H9 (cell line): ENCODE results near the gene TMEM179B. TPM values are rescaled to one million over a fixed set of nuclear protein-coding genes. Genes with fewer than 3 reads are reported as not detected.

Experiments used
- DNase-seq: peaks from one replicate; pipeline ENCODE4 v3.0.0-alpha.2; 2017
- H2AFZ ChIP-seq: one replicate; pipeline ENCODE4 v1.6.1; 2013; ENCODE audit warnings: mild to moderate bottlenecking, low read length, control low read depth, moderate library complexity
- H2AK5ac ChIP-seq: 2 replicates; pipeline ENCODE4 v1.6.1; 2013; ENCODE audit warnings: low read length, control low read depth, mixed read lengths; ENCODE audit not compliant: insufficient read length
- H2BK120ac ChIP-seq: one replicate; pipeline ENCODE4 v1.6.1; 2013; ENCODE audit warnings: low read depth, mild to moderate bottlenecking, low read length, control low read depth, inconsistent platforms; ENCODE audit not compliant: poor library complexity, severe bottlenecking
- H2BK12ac ChIP-seq: 2 replicates; pipeline ENCODE4 v1.6.1; 2013; ENCODE audit warnings: low read length, control low read depth, mixed read lengths, low read depth; ENCODE audit not compliant: insufficient read length
- H2BK15ac ChIP-seq: 2 replicates; pipeline ENCODE4 v1.6.1; 2013; ENCODE audit warnings: low read depth, low read length, control low read depth
- H2BK20ac ChIP-seq: one replicate; pipeline ENCODE4 v1.6.1; 2013; ENCODE audit warnings: low read depth, mild to moderate bottlenecking, low read length, control low read depth, inconsistent platforms; ENCODE audit not compliant: poor library complexity, severe bottlenecking
- H2BK5ac ChIP-seq: 2 replicates; pipeline ENCODE4 v1.6.1; 2013; ENCODE audit warnings: low read length, control low read depth, mixed read lengths; ENCODE audit not compliant: insufficient read length
- H3K14ac ChIP-seq: 2 replicates; pipeline ENCODE4 v1.6.1; 2013; ENCODE audit warnings: low read length, control low read depth; ENCODE audit not compliant: insufficient read depth
- H3K18ac ChIP-seq: 2 replicates; pipeline ENCODE4 v1.6.1; 2013; ENCODE audit warnings: low read depth, mild to moderate bottlenecking, mixed read lengths, low read length, control low read depth; ENCODE audit not compliant: insufficient read length
- H3K23ac ChIP-seq: 2 replicates; pipeline ENCODE4 v1.6.1; 2013; ENCODE audit warnings: low read length, control low read depth, mixed read lengths, low read depth; ENCODE audit not compliant: insufficient read length
- H3K23me2 ChIP-seq: 2 replicates; pipeline ENCODE4 v1.6.1; 2013; ENCODE audit warnings: low read depth, mild to moderate bottlenecking, mixed read lengths, low read length, control low read depth; ENCODE audit not compliant: insufficient read length, poor library complexity, severe bottlenecking
- H3K27ac ChIP-seq: 2 replicates; pipeline ENCODE4 v1.5.1; 2013; ENCODE audit warnings: low read length, control low read depth, mixed read lengths, low read depth; ENCODE audit not compliant: insufficient read length
- H3K27me3 ChIP-seq: 2 replicates; pipeline ENCODE4 v1.6.1; 2013; ENCODE audit warnings: low read length, control low read depth, inconsistent platforms; ENCODE audit not compliant: insufficient read depth
- H3K4ac ChIP-seq: 2 replicates; pipeline ENCODE4 v1.6.1; 2013; ENCODE audit warnings: low read depth, mild to moderate bottlenecking, control low read depth, inconsistent platforms, low read length, moderate library complexity
- H3K4me1 ChIP-seq: 2 replicates; pipeline ENCODE4 v1.6.1; 2013; ENCODE audit warnings: low read length, control low read depth, inconsistent platforms; ENCODE audit not compliant: insufficient read depth
- H3K4me2 ChIP-seq: 2 replicates; pipeline ENCODE4 v1.6.1; 2013; ENCODE audit warnings: low read length, control low read depth, mixed read lengths; ENCODE audit not compliant: insufficient read length, insufficient read depth
- H3K56ac ChIP-seq: 2 replicates; pipeline ENCODE4 v1.6.1; 2013; ENCODE audit warnings: low read depth, mild to moderate bottlenecking, mixed read lengths, low read length, control low read depth; ENCODE audit not compliant: insufficient read length
- H3K79me1 ChIP-seq: 2 replicates; pipeline ENCODE4 v1.6.1; 2013; ENCODE audit warnings: low read depth, mild to moderate bottlenecking, moderate library complexity, low read length, control low read depth, inconsistent platforms; ENCODE audit not compliant: insufficient read depth, poor library complexity, severe bottlenecking
- H3K79me2 ChIP-seq: 2 replicates; pipeline ENCODE4 v1.6.1; 2013; ENCODE audit warnings: low read length, control low read depth, inconsistent platforms; ENCODE audit not compliant: insufficient read depth
- H3K9ac ChIP-seq: 2 replicates; pipeline ENCODE4 v1.6.1; 2013; ENCODE audit warnings: low read length, control low read depth, mixed read lengths; ENCODE audit not compliant: insufficient read length; ENCODE audit errors: extremely low read depth
- H3K9me3 ChIP-seq: one replicate; pipeline ENCODE4 v1.6.1; 2013; ENCODE audit warnings: low read depth, low read length, inconsistent platforms; ENCODE audit not compliant: control insufficient read depth
- H3T11ph ChIP-seq: one replicate; pipeline ENCODE4 v1.6.1; 2013; ENCODE audit warnings: mild to moderate bottlenecking, low read length, control low read depth, inconsistent platforms
- H4K20me1 ChIP-seq: one replicate; pipeline ENCODE4 v1.6.1; 2013; ENCODE audit not compliant: control insufficient read depth, insufficient read length, insufficient read depth
- H4K5ac ChIP-seq: 2 replicates; pipeline ENCODE4 v1.6.1; 2013; ENCODE audit warnings: low read depth, mild to moderate bottlenecking, mixed read lengths, low read length, control low read depth; ENCODE audit not compliant: insufficient read length
- H4K8ac ChIP-seq: replicated peaks from 2 replicates; pipeline ENCODE4 v1.6.1; 2013; ENCODE audit warnings: low read length, control low read depth, mixed read lengths, low read depth; ENCODE audit not compliant: insufficient read length
- H4K91ac ChIP-seq: 2 replicates; pipeline ENCODE4 v1.6.1; 2013; ENCODE audit warnings: low read depth, mild to moderate bottlenecking, moderate library complexity, mixed read lengths, low read length, control low read depth; ENCODE audit not compliant: insufficient read length
- H3K27ac Mint-ChIP-seq, 3 experiments: 2 replicates in 2 of 3; 3 replicates in 1 of 3; pipeline ENCODE4 v1.8.0; 2020 to 2021; ENCODE audit warnings: mixed read lengths in 3 of 3, mild to moderate bottlenecking in 1 of 3, moderate library complexity in 1 of 3
- H3K27me3 Mint-ChIP-seq: 2 replicates; pipeline ENCODE4 v1.8.0; 2021; ENCODE audit warnings: low read depth, mild to moderate bottlenecking, moderate library complexity, mixed read lengths
- H3K36me3 Mint-ChIP-seq, 3 experiments: 2 replicates in 2 of 3; 3 replicates in 1 of 3; pipeline ENCODE4 v1.8.0; 2020 to 2021; ENCODE audit warnings: low read depth in 3 of 3, mixed read lengths in 3 of 3; ENCODE audit not compliant: insufficient read depth in 1 of 3
- H3K4me1 Mint-ChIP-seq, 2 experiments: 2 replicates each; pipeline ENCODE4 v1.8.0; 2020; ENCODE audit warnings: mixed read lengths in 2 of 2
- H3K4me3 Mint-ChIP-seq, 2 experiments: 2 replicates in 1 of 2; 3 replicates in 1 of 2; pipeline ENCODE4 v1.8.0; 2020 to 2021; ENCODE audit warnings: mild to moderate bottlenecking in 2 of 2, mixed read lengths in 2 of 2, moderate library complexity in 1 of 2
- H3K9me3 Mint-ChIP-seq, 2 experiments: 2 replicates in 1 of 2; 3 replicates in 1 of 2; pipeline ENCODE4 v1.8.0; 2020; ENCODE audit warnings: mild to moderate bottlenecking in 2 of 2, mixed read lengths in 2 of 2, moderate library complexity in 1 of 2
- WGBS: extraction: QIAGEN DNeasy Blood & Tissue Kit; methylation state at CpG from one replicate; pipeline ENCODE4 v1.1.7; 2013; ENCODE audit warnings: missing lambda C conversion rate, low lambda C conversion rate, mixed read lengths; ENCODE audit not compliant: insufficient read length; ENCODE audit errors: extremely low coverage; 5-methylcytosine and 5-hydroxymethylcytosine counted together
- total RNA-seq: library from RNA; stranded (reverse); gene quantifications from 2 replicates; pipeline ENCODE4 v1.2.1, GENCODE V29; 2021
- TF ChIP-seq, protein P1 (sequence below): fragments of 200-600 bp; sonication (generic); conservative IDR thresholded peaks from 3 replicates; pipeline ENCODE4 v1.8.0; 2021; ENCODE audit warnings: antibody characterized with exemption, mild to moderate bottlenecking

TMEM179B gene
- total RNA-seq, 1 experiment from 2014 or later: 25.0 TPM

GRCh38 chr11:62796281-62796680 is 9.1 kb downstream of the TMEM179B start:
- H3K9me3 Mint-ChIP-seq: no peaks in the 10 kb centered on the region; a peak in 1 of 5 replicates
- peaks cover 6 to 8% of the 10 kb centered on the region in 2 experiments; a peak in 3 of 4 replicates for H3K4me1 Mint-ChIP-seq
- H2BK5ac ChIP-seq: no peak overlapping the region
- H3K27me3 ChIP-seq: no peaks in the 10 kb centered on the region
- WGBS: no CpG with 5 or more reads among the region's 7 CpGs
- no peak overlapping the region for H2AFZ ChIP-seq
- H4K91ac ChIP-seq: no peak overlapping the region
- H3K4me3 Mint-ChIP-seq: no peak overlapping the region
- H3K18ac ChIP-seq: no peak overlapping the region
- no peak for DNase-seq
- H3K27me3 Mint-ChIP-seq: no peaks in the 10 kb centered on the region; the same call in 1 of the 2 replicates
- no peak overlapping the region for H3K27ac ChIP-seq
- no peak overlapping the region for H4K5ac ChIP-seq
- no peak overlapping the region for H2BK20ac ChIP-seq
- H2BK15ac ChIP-seq: no peak overlapping the region
- H2AK5ac ChIP-seq: no peak overlapping the region
- no peak overlapping the region for H4K8ac ChIP-seq
- H2BK12ac ChIP-seq: no peak overlapping the region
- H3K14ac ChIP-seq: no peak overlapping the region
- H3K9ac ChIP-seq: no peak overlapping the region
- no peaks in the 10 kb centered on the region for H4K20me1 ChIP-seq
- H3K27ac Mint-ChIP-seq: no peak overlapping the region
- H3K36me3 Mint-ChIP-seq: peaks cover 62 to 90% (median 76%) of the 10 kb centered on the region in 3 experiments
- no peak overlapping the region for H3K56ac ChIP-seq
- no peak overlapping the region for H2BK120ac ChIP-seq
- H3K79me1 ChIP-seq: no peaks in the 10 kb centered on the region
- TF ChIP-seq, protein P1, sequence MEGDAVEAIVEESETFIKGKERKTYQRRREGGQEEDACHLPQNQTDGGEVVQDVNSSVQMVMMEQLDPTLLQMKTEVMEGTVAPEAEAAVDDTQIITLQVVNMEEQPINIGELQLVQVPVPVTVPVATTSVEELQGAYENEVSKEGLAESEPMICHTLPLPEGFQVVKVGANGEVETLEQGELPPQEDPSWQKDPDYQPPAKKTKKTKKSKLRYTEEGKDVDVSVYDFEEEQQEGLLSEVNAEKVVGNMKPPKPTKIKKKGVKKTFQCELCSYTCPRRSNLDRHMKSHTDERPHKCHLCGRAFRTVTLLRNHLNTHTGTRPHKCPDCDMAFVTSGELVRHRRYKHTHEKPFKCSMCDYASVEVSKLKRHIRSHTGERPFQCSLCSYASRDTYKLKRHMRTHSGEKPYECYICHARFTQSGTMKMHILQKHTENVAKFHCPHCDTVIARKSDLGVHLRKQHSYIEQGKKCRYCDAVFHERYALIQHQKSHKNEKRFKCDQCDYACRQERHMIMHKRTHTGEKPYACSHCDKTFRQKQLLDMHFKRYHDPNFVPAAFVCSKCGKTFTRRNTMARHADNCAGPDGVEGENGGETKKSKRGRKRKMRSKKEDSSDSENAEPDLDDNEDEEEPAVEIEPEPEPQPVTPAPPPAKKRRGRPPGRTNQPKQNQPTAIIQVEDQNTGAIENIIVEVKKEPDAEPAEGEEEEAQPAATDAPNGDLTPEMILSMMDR: no peak
- no peak overlapping the region for H3T11ph ChIP-seq
- no peaks in the 10 kb centered on the region for H3K9me3 ChIP-seq
- no peaks in the 10 kb centered on the region for H3K23me2 ChIP-seq
- H3K79me2 ChIP-seq: no peaks in the 10 kb centered on the region; the same call in 1 of the 2 replicates
- H3K4me1 ChIP-seq: no peaks in the 10 kb centered on the region
- H3K4me2 ChIP-seq: no peak overlapping the region
- no peak overlapping the region for H3K4ac ChIP-seq
- no peak overlapping the region for H3K23ac ChIP-seq
